ENCODE results near the gene SLMAP.

DNA sequence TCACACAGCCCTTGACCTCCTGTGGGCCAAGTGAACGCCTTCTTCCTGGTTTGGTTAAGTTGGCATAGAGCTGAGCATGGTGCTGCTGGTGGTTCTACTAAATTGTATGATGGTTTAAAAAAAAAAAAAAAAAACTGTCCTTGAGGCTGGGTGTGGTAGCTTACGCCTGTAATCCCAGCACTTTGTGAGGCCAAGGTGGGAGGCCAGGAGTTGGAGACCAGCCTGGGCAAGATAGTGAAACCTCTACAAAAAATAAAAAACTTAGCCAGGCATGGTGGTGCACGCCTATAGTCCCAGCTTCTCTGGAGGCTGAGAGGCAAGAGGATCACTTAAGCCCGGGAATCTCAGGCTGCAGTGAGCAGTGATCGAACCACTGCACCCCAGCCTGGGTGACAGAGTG is 193.2 kb downstream of the SLMAP start:
- TF ChIP-seq, protein P1, sequence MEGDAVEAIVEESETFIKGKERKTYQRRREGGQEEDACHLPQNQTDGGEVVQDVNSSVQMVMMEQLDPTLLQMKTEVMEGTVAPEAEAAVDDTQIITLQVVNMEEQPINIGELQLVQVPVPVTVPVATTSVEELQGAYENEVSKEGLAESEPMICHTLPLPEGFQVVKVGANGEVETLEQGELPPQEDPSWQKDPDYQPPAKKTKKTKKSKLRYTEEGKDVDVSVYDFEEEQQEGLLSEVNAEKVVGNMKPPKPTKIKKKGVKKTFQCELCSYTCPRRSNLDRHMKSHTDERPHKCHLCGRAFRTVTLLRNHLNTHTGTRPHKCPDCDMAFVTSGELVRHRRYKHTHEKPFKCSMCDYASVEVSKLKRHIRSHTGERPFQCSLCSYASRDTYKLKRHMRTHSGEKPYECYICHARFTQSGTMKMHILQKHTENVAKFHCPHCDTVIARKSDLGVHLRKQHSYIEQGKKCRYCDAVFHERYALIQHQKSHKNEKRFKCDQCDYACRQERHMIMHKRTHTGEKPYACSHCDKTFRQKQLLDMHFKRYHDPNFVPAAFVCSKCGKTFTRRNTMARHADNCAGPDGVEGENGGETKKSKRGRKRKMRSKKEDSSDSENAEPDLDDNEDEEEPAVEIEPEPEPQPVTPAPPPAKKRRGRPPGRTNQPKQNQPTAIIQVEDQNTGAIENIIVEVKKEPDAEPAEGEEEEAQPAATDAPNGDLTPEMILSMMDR (IDR thresholded peaks at IDR 0.05), result no peak
- TF ChIP-seq POLR2A (IDR thresholded peaks at IDR 0.05; ENCODE audit: low read depth) (no peak), EP300 (IDR thresholded peaks at IDR 0.05) (no peak), POLR2AphosphoS5 (IDR thresholded peaks at IDR 0.05) (no peak)

Measured in esophagus muscularis mucosa (tissue), 4 donors.